PC-9 (cell line): Measurements from ENCODE around the gene XPO5.
A peak's percentile ranks its signal among the peaks of the same experiment; 100 is the strongest.

Experiments used
- CTCF ChIP-seq: fragments of 200-600 bp; sonication (generic); conservative IDR thresholded peaks from 2 replicates; pipeline ENCODE4 v1.6.1; 2017; ENCODE audit warnings: mixed run types, antibody characterized with exemption, mild to moderate bottlenecking, moderate library complexity
- EZH2 ChIP-seq: fragments of 200-600 bp; sonication (generic); IDR thresholded peaks from 2 replicates; pipeline ENCODE4 v1.8.0; 2017; ENCODE audit warnings: antibody characterized with exemption, low read depth

- TF ChIP-seq CTCF (peak; percentile 94), EZH2 (no peak)
Observed at GRCh38 chr6:43506667-43507471, 69.0 kb downstream of the XPO5 start.
